Measurements from ENCODE around the gene SLC47A2. TPM values are rescaled to one million over a fixed set of nuclear protein-coding genes. Genes with fewer than 3 reads are reported as not detected.

Gene SLC47A2
- total and polyA plus RNA-seq, 2 experiments from 2014 or later, result not detected

- Histone ChIP-seq H3K36me3 (ENCODE audit: low read depth) (no peaks in the 10 kb centered on the region), H3K4me3 (no peak overlapping the region), H3K9me3 (ENCODE audit: low read depth) (no peaks in the 10 kb centered on the region), H3F3A (ENCODE audit: insufficient read depth) (peaks cover 6% of the 10 kb centered on the region; the same call in 1 of the 2 replicates), H4K20me1 (ENCODE audit: insufficient read depth) (no peaks in the 10 kb centered on the region), H3K79me2 (ENCODE audit: insufficient read depth) (no peaks in the 10 kb centered on the region), H3K4me1 (ENCODE audit: insufficient read depth) (peaks cover 23% of the 10 kb centered on the region), H3K9me2 (ENCODE audit: insufficient read depth) (no peaks in the 10 kb centered on the region), H3K27me3 (replicated peaks; ENCODE audit: insufficient read depth) (no peaks in the 10 kb centered on the region), H2AFZ (peak overlapping the region; percentile 59; the same call in 1 of the 2 replicates), H3K9ac (peak overlapping the region; percentile 17; the same call in 1 of the 2 replicates), H3K27ac (no peak overlapping the region), H3K4me2 (ENCODE audit: unreplicated experiment) (peak overlapping the region; percentile 41)
- no peak for DNase-seq
- in situ Hi-C loops (cut with MboI), result loop anchor here (10.0 kb wide), 1 partner anchor 64 kb away; no protein-coding TSS in a partner anchor
- WGBS, 2 experiments (ENCODE audit: low coverage in 1 of 2, low lambda C conversion rate in 2 of 2, missing lambda C conversion rate in 2 of 2), result 75 to 78% methylated on average over 10 to 13 of the region's 13 CpGs
- TF ChIP-seq EZH2 (IDR thresholded peaks at IDR 0.05; ENCODE audit: insufficient read depth, poor library complexity, severe bottlenecking) (no peak), EZH2phosphoT487 (IDR thresholded peaks at IDR 0.05; ENCODE audit: insufficient read depth, low read depth) (no peak)
Observed at GRCh38 chr17:19748807-19749193, 32.4 kb upstream of the SLC47A2 start.

- no peaks in the 10 kb centered on the region for H3K79me2 ChIP-seq (ENCODE audit: insufficient read depth)
- peak within 1 kb of the TSS; percentile 17; the same call in 1 of the 2 replicates for H3K9ac ChIP-seq
- H3K36me3 ChIP-seq (ENCODE audit: low read depth), result no peaks in the 10 kb centered on the region
- no peaks in the 10 kb centered on the region for H3K27me3 ChIP-seq (replicated peaks; ENCODE audit: insufficient read depth)
- H3K9me2 ChIP-seq (ENCODE audit: insufficient read depth), result no peaks in the 10 kb centered on the region
- H3K9me3 ChIP-seq (ENCODE audit: low read depth), result no peaks in the 10 kb centered on the region
- H3K4me3 ChIP-seq, result 0 out of 2 replicates have a peak within 1 kb of the TSS, but pooled peaks have one; percentile 9
- peak; percentile 76 for DNase-seq
- TF ChIP-seq EZH2phosphoT487 (IDR thresholded peaks at IDR 0.05; ENCODE audit: insufficient read depth, low read depth) (no peak), EZH2 (IDR thresholded peaks at IDR 0.05; ENCODE audit: insufficient read depth, poor library complexity, severe bottlenecking) (no peak)
- no peaks in the 10 kb centered on the region for H3F3A ChIP-seq (ENCODE audit: insufficient read depth)
- H3K4me2 ChIP-seq (ENCODE audit: unreplicated experiment), result peak within 1 kb of the TSS; percentile 41
- WGBS, 2 experiments (ENCODE audit: low coverage in 1 of 2, low lambda C conversion rate in 2 of 2, missing lambda C conversion rate in 2 of 2), result 29 to 31% methylated on average over 25 of the region's 25 CpGs
- no peaks in the 10 kb centered on the region for H4K20me1 ChIP-seq (ENCODE audit: insufficient read depth)
- H3K27ac ChIP-seq, result no peak within 1 kb of the TSS
- in situ Hi-C loops (cut with MboI), result loop anchor here (10.0 kb wide), 1 partner anchor 63 kb away; no protein-coding TSS in a partner anchor
- H2AFZ ChIP-seq, result peak within 1 kb of the TSS; percentile 59
- H3K4me1 ChIP-seq (ENCODE audit: insufficient read depth), result peaks cover 16% of the 10 kb centered on the region
Observed at GRCh38 chr17:19747829-19748806, 31.7 kb upstream of the SLC47A2 start, which contains the start of gene ALDH3A1. TSS of gene ALDH3A1 (minus strand) at chr17:19748298. CDS start at chr17:19745129, 3,169 bp downstream.

GRCh38 chr17:19747159-19747719 lies 30.9 kb upstream of the SLC47A2 start:
- 83 to 85% methylated on average over 13 of the region's 13 CpGs for WGBS, 2 experiments (ENCODE audit: low coverage in 1 of 2, low lambda C conversion rate in 2 of 2, missing lambda C conversion rate in 2 of 2)
- no peaks in the 10 kb centered on the region for H3K9me3 ChIP-seq (ENCODE audit: low read depth)
- H3K4me3 ChIP-seq, result no peak overlapping the region
- H3F3A ChIP-seq (ENCODE audit: insufficient read depth), result no peaks in the 10 kb centered on the region
- H3K9me2 ChIP-seq (ENCODE audit: insufficient read depth), result no peaks in the 10 kb centered on the region
- H3K9ac ChIP-seq, result no peak overlapping the region
- no peaks in the 10 kb centered on the region for H4K20me1 ChIP-seq (ENCODE audit: insufficient read depth)
- peaks cover 8% of the 10 kb centered on the region for H3K4me1 ChIP-seq (ENCODE audit: insufficient read depth)
- no peaks in the 10 kb centered on the region for H3K27me3 ChIP-seq (replicated peaks; ENCODE audit: insufficient read depth)
- no peaks in the 10 kb centered on the region for H3K36me3 ChIP-seq (ENCODE audit: low read depth)
- in situ Hi-C loops (cut with MboI), result loop anchor here (10.0 kb wide), 1 partner anchor 62 kb away; no protein-coding TSS in a partner anchor
- H3K27ac ChIP-seq, result no peak overlapping the region
- H2AFZ ChIP-seq, result no peak overlapping the region
- TF ChIP-seq EZH2phosphoT487 (IDR thresholded peaks at IDR 0.05; ENCODE audit: insufficient read depth, low read depth) (no peak), EZH2 (IDR thresholded peaks at IDR 0.05; ENCODE audit: insufficient read depth, poor library complexity, severe bottlenecking) (no peak)
- DNase-seq, result no peak
- H3K4me2 ChIP-seq (ENCODE audit: unreplicated experiment), result no peak overlapping the region
- H3K79me2 ChIP-seq (ENCODE audit: insufficient read depth), result no peaks in the 10 kb centered on the region

- in situ Hi-C loops (cut with MboI), result loop anchor here (10.0 kb wide), 1 partner anchor 62 kb away; no protein-coding TSS in a partner anchor
- 84% methylated on average over 19 to 20 of the region's 20 CpGs for WGBS, 2 experiments (ENCODE audit: low coverage in 1 of 2, low lambda C conversion rate in 2 of 2, missing lambda C conversion rate in 2 of 2)
- no peak for TF ChIP-seq EZH2 (IDR thresholded peaks at IDR 0.05; ENCODE audit: insufficient read depth, poor library complexity, severe bottlenecking)
- no peak for TF ChIP-seq EZH2phosphoT487 (IDR thresholded peaks at IDR 0.05; ENCODE audit: insufficient read depth, low read depth)
- Histone ChIP-seq H3F3A (ENCODE audit: insufficient read depth) (no peaks in the 10 kb centered on the region), H3K27me3 (replicated peaks; ENCODE audit: insufficient read depth) (no peaks in the 10 kb centered on the region), H3K9ac (no peak overlapping the region), H3K9me2 (ENCODE audit: insufficient read depth) (no peaks in the 10 kb centered on the region), H3K79me2 (ENCODE audit: insufficient read depth) (no peaks in the 10 kb centered on the region), H3K4me3 (no peak overlapping the region), H3K27ac (no peak overlapping the region), H3K4me1 (ENCODE audit: insufficient read depth) (peaks cover 7% of the 10 kb centered on the region), H4K20me1 (ENCODE audit: insufficient read depth) (no peaks in the 10 kb centered on the region), H3K9me3 (ENCODE audit: low read depth) (no peaks in the 10 kb centered on the region), H2AFZ (no peak overlapping the region), H3K4me2 (ENCODE audit: unreplicated experiment) (no peak overlapping the region), H3K36me3 (ENCODE audit: low read depth) (no peaks in the 10 kb centered on the region)
- DNase-seq, result no peak
Observed at GRCh38 chr17:19746517-19746916, 30.1 kb upstream of the SLC47A2 start.
